PC-3 (cell line): Measurements from ENCODE around the gene MYO16. TPM values are rescaled to one million over a fixed set of nuclear protein-coding genes. Genes with fewer than 3 reads are reported as not detected.
"Not testable (repeated sequence)": the region's sequence is repeated elsewhere in the genome, so short reads cannot be mapped to it uniquely, and the experiment has no call there.

Source experiments
- ATAC-seq: fragments of 200-7000 bp; cut with Tn5 transposase; 2 replicates; pipeline ENCODE4 v1.9.1; 2020; ENCODE audit warnings: mild to moderate bottlenecking, moderate library complexity
- BruUV-seq: library from RNA; stranded (reverse); fragments of 400-500 nt; replicated peaks from 2 replicates; lab custom pipeline; 2021; lab: Mats Ljungman, UMichigan
- CTCF ChIA-PET: fragments of 300-600 bp; sonication (Branson Sonifier 250); formaldehyde crosslinking; loops from one replicate; lab custom pipeline; 2022; ENCODE audit warnings: antibody characterized with exemption; lab: Charles Lee
- POLR2A ChIA-PET: fragments of 300-600 bp; sonication (Branson Sonifier 250); formaldehyde crosslinking; loops from one replicate; lab custom pipeline; 2022; ENCODE audit warnings: antibody characterized with exemption; ENCODE audit not compliant: unreplicated experiment; lab: Charles Lee
- DNase-seq: peaks from one replicate; pipeline ENCODE4 v3.0.0-alpha.2; 2015
- H2AFZ ChIP-seq: fragments of 300-600 bp; sonication (generic); 2 replicates; pipeline ENCODE4 v1.6.0; 2016; ENCODE audit warnings: antibody characterized with exemption, low read length
- H3F3A ChIP-seq: fragments of 300-600 bp; sonication (generic); one replicate; pipeline ENCODE4 v1.6.0; 2017; ENCODE audit warnings: antibody characterized with exemption, low read length, control low read depth, mild to moderate bottlenecking; ENCODE audit not compliant: unreplicated experiment
- H3K27ac ChIP-seq: fragments of 300-600 bp; sonication (generic); 2 replicates; pipeline ENCODE4 v1.5.1; 2016; ENCODE audit warnings: mild to moderate bottlenecking, low read length
- H3K27me3 ChIP-seq: fragments of 300-600 bp; sonication (generic); 2 replicates; pipeline ENCODE4 v1.6.1; 2016; ENCODE audit warnings: low read length, mixed read lengths
- H3K36me3 ChIP-seq: fragments of 300-600 bp; sonication (generic); 2 replicates; pipeline ENCODE4 v1.6.1; 2016; ENCODE audit warnings: low read depth, mixed run types, low read length, mixed read lengths
- H3K4me1 ChIP-seq: fragments of 300-600 bp; sonication (generic); 2 replicates; pipeline ENCODE4 v1.5.1; 2016; ENCODE audit warnings: low read length; ENCODE audit not compliant: insufficient read depth
- H3K4me2 ChIP-seq: fragments of 300-600 bp; sonication (generic); 2 replicates; pipeline ENCODE4 v1.6.0; 2016; ENCODE audit warnings: low read length
- H3K4me3 ChIP-seq: fragments of 300-600 bp; sonication (generic); 2 replicates; pipeline ENCODE4 v1.5.1; 2016; ENCODE audit warnings: mild to moderate bottlenecking, low read length, mixed read lengths
- H3K79me2 ChIP-seq: fragments of 300-600 bp; sonication (generic); 2 replicates; pipeline ENCODE4 v1.6.1; 2017; ENCODE audit warnings: low read length, mixed read lengths
- H3K9ac ChIP-seq: fragments of 300-600 bp; sonication (generic); 2 replicates; pipeline ENCODE4 v1.6.0; 2016; ENCODE audit warnings: mild to moderate bottlenecking, low read length
- H3K9me2 ChIP-seq: fragments of 300-600 bp; sonication (generic); replicated peaks from 2 replicates; pipeline ENCODE4 v1.6.1; 2016; ENCODE audit warnings: mixed run types, low read length, mixed read lengths
- H3K9me3 ChIP-seq: fragments of 300-600 bp; sonication (generic); 2 replicates; pipeline ENCODE4 v1.6.1; 2016; ENCODE audit warnings: low read length, mixed read lengths
- H4K20me1 ChIP-seq: fragments of 300-600 bp; sonication (generic); 2 replicates; pipeline ENCODE4 v1.6.1; 2016; ENCODE audit warnings: low read length, mixed read lengths
- CTCF ChIP-seq: fragments of 300-600 bp; sonication (generic); conservative IDR thresholded peaks from 2 replicates; pipeline ENCODE4 v1.5.1; 2017; ENCODE audit warnings: antibody characterized with exemption, low read depth, mild to moderate bottlenecking, low read length
- EZH2 ChIP-seq: fragments of 300-600 bp; sonication (generic); IDR thresholded peaks from one replicate; pipeline ENCODE4 v1.6.1; 2017; ENCODE audit warnings: antibody characterized with exemption, mild to moderate bottlenecking, low read length; ENCODE audit not compliant: unreplicated experiment
- EZH2phosphoT487 ChIP-seq: fragments of 300-600 bp; sonication (generic); IDR thresholded peaks from 2 replicates; pipeline ENCODE4 v1.6.1; 2018; ENCODE audit warnings: mild to moderate bottlenecking, antibody characterized with exemption, low read length, borderline replicate concordance
- intact Hi-C: fragments of 100-400 bp; cut with micrococcal nuclease; formaldehyde crosslinking; loops from 2 replicates; pipeline ENCODE4 v1.9.0; 2023
- total RNA-seq: library from RNA; depleted of rRNA; stranded (reverse); fragments of >200 nt; gene quantifications from 2 replicates; pipeline ENCODE4 v1.2.3, GENCODE V29; 2014

Gene MYO16
- total RNA-seq, 1 experiment from 2014 or later, result not detected

GRCh38 chr13:109088624-109088917 is 459.2 kb downstream of the MYO16 start:
- CTCF ChIA-PET, result no interaction called here
- intact Hi-C loops, result no loop called here
- ATAC-seq, result no peak

GRCh38 chr13:109090796-109091195 is 461.4 kb downstream of the MYO16 start:
- no peaks in the 10 kb centered on the region for H3K79me2 ChIP-seq
- H3F3A ChIP-seq, result no peaks in the 10 kb centered on the region
- no peak overlapping the region for H3K27ac ChIP-seq
- H3K9ac ChIP-seq, result no peak overlapping the region
- ChIA-PET CTCF (no interaction called here), POLR2A (no interaction called here)
- BruUV-seq, result no TSS peak
- H3K9me3 ChIP-seq, result no peaks in the 10 kb centered on the region
- no peak overlapping the region for H2AFZ ChIP-seq
- H3K4me2 ChIP-seq, result no peak overlapping the region
- ATAC-seq (no peak), DNase-seq (no peak)
- H4K20me1 ChIP-seq, result no peaks in the 10 kb centered on the region
- no peaks in the 10 kb centered on the region for H3K36me3 ChIP-seq
- no peak overlapping the region for H3K4me3 ChIP-seq
- intact Hi-C loops, result no loop called here
- no peaks in the 10 kb centered on the region for H3K4me1 ChIP-seq
- no peak for TF ChIP-seq EZH2phosphoT487
- TF ChIP-seq CTCF, result no peak
- no peak for TF ChIP-seq EZH2
- H3K27me3 ChIP-seq, result peaks cover 46% of the 10 kb centered on the region
- no peaks in the 10 kb centered on the region for H3K9me2 ChIP-seq

More at GRCh38 chr13:109088624-109088917, 459.2 kb downstream of the MYO16 start:
- Histone ChIP-seq H3K9me2 (no peaks in the 10 kb centered on the region), H3F3A (no peaks in the 10 kb centered on the region), H3K4me1 (no peaks in the 10 kb centered on the region), H2AFZ (no peak overlapping the region), H3K4me2 (no peak overlapping the region), H3K4me3 (no peak overlapping the region), H3K27ac (no peak overlapping the region), H3K9me3 (no peaks in the 10 kb centered on the region), H4K20me1 (no peaks in the 10 kb centered on the region), H3K79me2 (no peaks in the 10 kb centered on the region), H3K9ac (no peak overlapping the region), H3K36me3 (no peaks in the 10 kb centered on the region), H3K27me3 (peaks cover 56% of the 10 kb centered on the region)
- no peak for DNase-seq
- BruUV-seq, result no TSS peak
- TF ChIP-seq EZH2phosphoT487 (no peak), EZH2 (no peak), CTCF (no peak)
- POLR2A ChIA-PET, result no interaction called here

- H3K4me1 ChIP-seq, result no peaks in the 10 kb centered on the region
- peaks cover 46% of the 10 kb centered on the region for H3K27me3 ChIP-seq
- CTCF ChIA-PET, result no interaction called here
- H3K9me2 ChIP-seq, result no peaks in the 10 kb centered on the region
- ATAC-seq (no peak), DNase-seq (no peak)
- H3F3A ChIP-seq, result no peaks in the 10 kb centered on the region
- no peaks in the 10 kb centered on the region for H3K79me2 ChIP-seq
- no peak overlapping the region for H2AFZ ChIP-seq
- H3K9me3 ChIP-seq, result no peaks in the 10 kb centered on the region
- no peaks in the 10 kb centered on the region for H3K36me3 ChIP-seq
- H3K4me3 ChIP-seq, result no peak overlapping the region
- no peaks in the 10 kb centered on the region for H4K20me1 ChIP-seq
- TF ChIP-seq CTCF (no peak), EZH2phosphoT487 (no peak), EZH2 (no peak)
- POLR2A ChIA-PET, result no interaction called here
- no peak overlapping the region for H3K27ac ChIP-seq
- intact Hi-C loops, result no loop called here
- no peak overlapping the region for H3K4me2 ChIP-seq
- no TSS peak for BruUV-seq
- no peak overlapping the region for H3K9ac ChIP-seq
These were observed 461.8 kb downstream of the MYO16 start for GRCh38 chr13:109091249-109091648.

- H3K4me1 ChIP-seq, H3K27ac ChIP-seq, H3K79me2 ChIP-seq, BruUV-seq, DNase-seq, POLR2A ChIA-PET, H3K4me3 ChIP-seq, H2AFZ ChIP-seq, intact Hi-C loops, H3F3A ChIP-seq, CTCF ChIA-PET, H3K9ac ChIP-seq, H3K9me2 ChIP-seq, H3K4me2 ChIP-seq, ATAC-seq, H3K36me3 ChIP-seq, H4K20me1 ChIP-seq, H3K9me3 ChIP-seq: not testable (repeated sequence)
- peaks cover 37% of the 10 kb centered on the region for H3K27me3 ChIP-seq
These were observed 462.8 kb downstream of the MYO16 start for GRCh38 chr13:109092186-109092585.
